Colonic mucosa (tissue), 4 donors: ENCODE results near the gene TPD52L1. TPM values are rescaled to one million over a fixed set of nuclear protein-coding genes. Genes with fewer than 3 reads are reported as not detected.

ENCODE experiments used
- DNase-seq: peaks from one replicate; pipeline ENCODE4 v3.0.0-alpha.2; 2020
- H3K27ac ChIP-seq: fragments of 200-600 bp; one replicate; pipeline ENCODE4 v1.8.0; 2021
- H3K27me3 ChIP-seq: fragments of 200-600 bp; one replicate; pipeline ENCODE4 v1.8.0; 2021
- H3K36me3 ChIP-seq: fragments of 200-600 bp; one replicate; pipeline ENCODE4 v1.8.0; 2021
- H3K4me1 ChIP-seq: fragments of 200-600 bp; one replicate; pipeline ENCODE4 v1.8.0; 2021; ENCODE audit warnings: mild to moderate bottlenecking
- H3K4me3 ChIP-seq: fragments of 200-600 bp; one replicate; pipeline ENCODE4 v1.8.0; 2021
- H3K9ac ChIP-seq, 2 donors: one replicate each; pipeline ENCODE4 v1.7.0; 2013; ENCODE audit warnings: control low read depth in 2 of 2, low read depth in 2 of 2, low read length in 2 of 2
- H3K9me3 ChIP-seq: fragments of 200-600 bp; one replicate; pipeline ENCODE4 v1.8.0; 2021
- CTCF ChIP-seq: fragments of 200-600 bp; IDR thresholded peaks from one replicate; pipeline ENCODE4 v1.8.0; 2022; ENCODE audit warnings: antibody characterized with exemption, mild to moderate bottlenecking
- intact Hi-C: fragments of 100-400 bp; cut with DNase I; formaldehyde crosslinking; loops from one replicate; pipeline ENCODE4 v1.14.1; 2022
- total RNA-seq, 2 donors: library from RNA; stranded (reverse); fragmentation: NEBNext Ultra II Directional in 1 of 2; extraction: Animal tissue kit (Norgen Biotek cat#: 25700) in 1 of 2; gene quantifications; one replicate each; pipeline ENCODE4 v1.2.1, GENCODE V29; 2021
- donor health status: healthy.
- donor health status: DM: no; HTN: no; CAD: no.
- donor health status: DM: no; HTN: no; CAD: no.

The TPD52L1 gene
- total RNA-seq, 2 donors from 2014 or later, result 15.5 to 16.9 TPM

- H3K27me3 ChIP-seq, result no peaks in the 10 kb centered on the region
- H3K9ac ChIP-seq, result peak overlapping the region; percentile 78 to 83
- TF ChIP-seq CTCF, result no peak
- H3K4me1 ChIP-seq, result no peaks in the 10 kb centered on the region
- peak overlapping the region; percentile 34 for H3K27ac ChIP-seq
- H3K9me3 ChIP-seq, result no peaks in the 10 kb centered on the region
- peak; percentile 31 for DNase-seq
- H3K4me3 ChIP-seq, result peak overlapping the region; percentile 47
- intact Hi-C loops, result loop anchor here (5.0 to 10.0 kb wide), 2 partner anchors 148 to 601 kb away; partner anchors contain the start of gene HDDC2
- no peaks in the 10 kb centered on the region for H3K36me3 ChIP-seq
These were observed 666 bp downstream of the TPD52L1 start for GRCh38 chr6:125154118-125154760.

- H3K4me1 ChIP-seq, result no peaks in the 10 kb centered on the region
- H3K9ac ChIP-seq, result peak overlapping the region; percentile 78 to 83
- peak; percentile 21 for TF ChIP-seq CTCF
- DNase-seq, result peak; percentile 35
- peak overlapping the region; percentile 47 for H3K4me3 ChIP-seq
- H3K36me3 ChIP-seq, result no peaks in the 10 kb centered on the region
- intact Hi-C loops, result loop anchor here (5.0 to 10.0 kb wide), 2 partner anchors 148 to 600 kb away; partner anchors contain the start of gene HDDC2
- no peaks in the 10 kb centered on the region for H3K9me3 ChIP-seq
- no peaks in the 10 kb centered on the region for H3K27me3 ChIP-seq
- H3K27ac ChIP-seq, result peak overlapping the region; percentile 11
These were observed 1.2 kb downstream of the TPD52L1 start for GRCh38 chr6:125154761-125155135.

GRCh38 chr6:125155344-125155743 is 1.8 kb downstream of the TPD52L1 start:
- Histone ChIP-seq H3K27me3 (no peaks in the 10 kb centered on the region), H3K9me3 (no peaks in the 10 kb centered on the region), H3K9ac (no peak overlapping the region), H3K27ac (peak overlapping the region; percentile 11), H3K4me1 (no peaks in the 10 kb centered on the region), H3K4me3 (no peak overlapping the region), H3K36me3 (no peaks in the 10 kb centered on the region)
- intact Hi-C loops, result loop anchor here (10.0 kb wide), 1 partner anchor 599 kb away; no protein-coding TSS in a partner anchor
- no peak for DNase-seq
- TF ChIP-seq CTCF, result no peak

GRCh38 chr6:125156496-125156895 is 2.9 kb downstream of the TPD52L1 start:
- DNase-seq, result no peak
- intact Hi-C loops, result loop anchor here (10.0 kb wide), 1 partner anchor 598 kb away; no protein-coding TSS in a partner anchor
- H3K27me3 ChIP-seq, result no peaks in the 10 kb centered on the region
- TF ChIP-seq CTCF, result no peak
- H3K36me3 ChIP-seq, result no peaks in the 10 kb centered on the region
- no peak overlapping the region for H3K27ac ChIP-seq
- H3K4me3 ChIP-seq, result no peak overlapping the region
- no peaks in the 10 kb centered on the region for H3K4me1 ChIP-seq
- H3K9ac ChIP-seq, result no peak overlapping the region
- no peaks in the 10 kb centered on the region for H3K9me3 ChIP-seq

- H3K4me1 ChIP-seq, result no peaks in the 10 kb centered on the region
- no peak for TF ChIP-seq CTCF
- H3K36me3 ChIP-seq, result no peaks in the 10 kb centered on the region
- intact Hi-C loops, result loop anchor here (10.0 kb wide), 1 partner anchor 598 kb away; no protein-coding TSS in a partner anchor
- no peaks in the 10 kb centered on the region for H3K27me3 ChIP-seq
- no peak overlapping the region for H3K27ac ChIP-seq
- H3K4me3 ChIP-seq, result no peak overlapping the region
- no peak for DNase-seq
- no peaks in the 10 kb centered on the region for H3K9me3 ChIP-seq
- no peak overlapping the region for H3K9ac ChIP-seq
These were observed 3.7 kb downstream of the TPD52L1 start for GRCh38 chr6:125157280-125157679.
